Right renal pelvis (tissue), 4 donors: ENCODE data around the gene SEL1L. TPM values are rescaled to one million over a fixed set of nuclear protein-coding genes. Genes with fewer than 3 reads are reported as not detected.

ENCODE experiments used
- polyA plus RNA-seq, 4 donors: library from polyadenylated mRNA; unstranded; fragments of 120-200 nt; gene quantifications; one replicate each; pipeline ENCODE4 v1.2.1, GENCODE V29; 2013; ENCODE audit not compliant: insufficient read length in 4 of 4

The SEL1L gene
- polyA plus RNA-seq, 4 donors = 70.2 to 92.0 (median 89.2) TPM

Other genes starting within 250 kb of the SEL1L start
- gene STON2, start 133.5 kb downstream of the SEL1L start, polyA plus RNA-seq = 10 to 100 TPM; 37.8 to 44.7 (median 42.3) TPM